GM18858 (cell line): ENCODE results near the gene GPSM1.

Source experiments
- ATAC-seq: cut with Tn5 transposase; IDR thresholded peaks from one replicate; pipeline ENCODE4 v1.9.1; 2021; ENCODE audit not compliant: unreplicated experiment

Gene GPSM1, protein sequence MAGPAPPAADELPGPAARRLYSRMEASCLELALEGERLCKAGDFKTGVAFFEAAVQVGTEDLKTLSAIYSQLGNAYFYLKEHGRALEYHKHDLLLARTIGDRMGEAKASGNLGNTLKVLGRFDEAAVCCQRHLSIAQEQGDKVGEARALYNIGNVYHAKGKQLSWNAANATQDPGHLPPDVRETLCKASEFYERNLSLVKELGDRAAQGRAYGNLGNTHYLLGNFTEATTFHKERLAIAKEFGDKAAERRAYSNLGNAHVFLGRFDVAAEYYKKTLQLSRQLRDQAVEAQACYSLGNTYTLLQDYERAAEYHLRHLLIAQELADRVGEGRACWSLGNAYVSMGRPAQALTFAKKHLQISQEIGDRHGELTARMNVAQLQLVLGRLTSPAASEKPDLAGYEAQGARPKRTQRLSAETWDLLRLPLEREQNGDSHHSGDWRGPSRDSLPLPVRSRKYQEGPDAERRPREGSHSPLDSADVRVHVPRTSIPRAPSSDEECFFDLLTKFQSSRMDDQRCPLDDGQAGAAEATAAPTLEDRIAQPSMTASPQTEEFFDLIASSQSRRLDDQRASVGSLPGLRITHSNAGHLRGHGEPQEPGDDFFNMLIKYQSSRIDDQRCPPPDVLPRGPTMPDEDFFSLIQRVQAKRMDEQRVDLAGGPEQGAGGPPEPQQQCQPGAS

DNA sequence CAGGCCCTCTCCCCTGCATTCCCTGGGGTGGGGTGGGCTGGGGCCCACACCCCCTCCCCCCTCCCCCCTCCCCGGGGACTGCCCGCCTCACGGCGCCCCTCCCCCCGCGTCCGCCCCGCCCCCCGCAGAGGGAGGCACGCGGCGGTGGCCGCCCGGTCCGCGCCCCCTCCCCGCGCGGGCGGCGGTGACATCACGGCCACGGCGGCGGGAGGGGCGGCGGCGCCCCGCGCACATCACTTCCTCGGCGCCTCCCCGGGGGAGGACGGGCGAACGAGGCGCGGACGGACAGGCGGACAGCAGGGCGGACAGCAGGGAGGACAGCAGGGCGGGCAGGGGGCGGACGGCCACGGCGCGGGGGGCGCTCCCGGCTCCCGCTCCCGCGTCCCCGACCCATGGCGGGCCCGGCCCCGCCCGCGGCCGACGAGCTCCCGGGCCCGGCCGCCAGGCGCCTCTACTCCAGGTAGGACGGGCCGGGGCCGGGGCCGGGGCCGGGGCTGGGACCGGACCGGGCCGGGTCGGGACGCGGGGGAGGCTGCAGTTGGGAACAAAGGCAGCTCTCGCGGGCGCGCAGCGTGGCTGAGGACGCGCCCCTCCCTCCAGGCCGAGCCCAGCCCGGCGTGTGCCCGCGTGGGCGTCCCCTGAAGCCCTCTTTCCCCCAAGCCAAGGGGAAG lies at the start of gene GPSM1:
GPSM1 (plus strand) TSS at position 236 of the 671 bp plus-strand sequence; CDS start at position 393, 157 bp downstream.
- ATAC-seq, result no peak

DNA sequence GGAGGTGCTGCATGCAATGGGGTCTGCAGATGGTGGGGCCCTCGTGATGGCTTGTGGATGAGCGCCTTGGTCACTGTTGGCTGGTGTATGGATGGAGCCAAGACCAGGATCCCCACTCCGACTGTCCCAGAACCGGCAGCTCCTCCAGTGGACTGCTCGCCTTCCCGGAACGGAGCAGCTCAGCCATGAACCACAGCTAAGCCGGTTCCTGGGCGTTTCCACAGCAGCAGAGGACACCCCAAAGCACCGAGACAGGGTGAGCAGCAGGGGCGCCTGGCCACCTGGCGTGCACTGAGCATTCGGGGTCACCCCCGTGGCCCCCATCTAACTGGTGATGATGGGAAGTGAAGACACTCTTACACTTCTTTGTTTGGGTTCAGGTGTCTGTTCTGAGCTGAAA lies 49.6 kb upstream of the GPSM1 start:
- ATAC-seq, result no peak

DNA sequence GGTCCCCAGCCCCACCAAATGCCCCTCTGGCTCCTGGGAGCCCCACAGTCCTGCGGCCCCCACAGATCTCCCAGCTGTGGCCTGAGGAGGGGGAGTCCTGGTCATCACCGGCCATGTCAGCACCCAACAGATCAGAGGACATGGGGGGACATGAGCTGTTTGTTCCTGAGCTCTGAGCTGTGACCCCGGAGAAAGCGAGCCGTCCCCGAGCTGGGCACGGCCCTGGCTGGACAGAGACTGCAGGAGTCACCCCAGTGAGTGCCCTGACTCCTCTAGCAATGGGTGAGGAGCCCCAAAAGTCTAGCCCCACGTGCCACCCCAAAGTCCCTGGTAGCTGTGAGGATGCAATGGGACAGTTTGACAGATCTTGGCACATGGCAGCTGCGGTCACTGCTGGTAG lies 49.1 kb upstream of the GPSM1 start:
- no peak for ATAC-seq

DNA sequence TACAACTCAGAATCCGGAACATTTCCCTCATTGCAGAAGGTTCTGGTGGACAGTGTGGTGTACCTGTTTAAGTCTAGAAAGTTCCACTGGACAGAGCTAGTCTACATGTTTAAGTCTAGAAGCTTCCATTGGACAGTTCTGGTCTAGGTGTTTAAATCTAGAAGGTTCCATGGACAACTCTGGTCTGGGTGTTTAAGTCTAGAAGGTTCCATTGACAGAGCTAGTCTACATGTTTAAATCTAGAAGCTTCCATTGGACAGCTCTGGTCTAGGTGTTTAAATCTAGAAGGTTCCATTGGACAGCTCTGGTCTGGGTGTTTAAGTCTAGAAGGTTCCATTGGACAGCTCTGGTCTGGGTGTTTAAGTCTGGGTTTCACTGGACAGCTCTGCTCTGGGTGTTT lies 48.4 kb upstream of the GPSM1 start:
- no peak for ATAC-seq

DNA sequence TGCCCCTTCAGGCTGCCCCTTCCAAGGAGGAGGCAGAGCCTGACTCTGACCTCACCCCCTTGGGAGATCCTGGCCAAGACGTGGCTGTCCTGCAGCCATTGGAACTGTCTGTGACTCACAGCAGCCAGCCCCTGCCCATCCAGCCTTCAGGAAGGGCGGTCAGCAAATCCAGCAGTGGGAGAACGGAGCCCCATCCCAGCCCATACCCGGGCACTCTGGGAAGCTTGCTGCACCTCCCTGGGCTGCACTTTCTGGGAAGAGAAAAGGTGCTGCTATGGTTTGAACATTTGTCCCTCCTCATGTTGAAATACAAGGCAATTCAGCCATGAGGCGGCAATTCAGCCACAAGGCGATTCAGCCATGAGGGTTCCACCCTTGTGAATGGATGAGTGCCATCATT lies 47.9 kb upstream of the GPSM1 start:
- ATAC-seq, result no peak

DNA sequence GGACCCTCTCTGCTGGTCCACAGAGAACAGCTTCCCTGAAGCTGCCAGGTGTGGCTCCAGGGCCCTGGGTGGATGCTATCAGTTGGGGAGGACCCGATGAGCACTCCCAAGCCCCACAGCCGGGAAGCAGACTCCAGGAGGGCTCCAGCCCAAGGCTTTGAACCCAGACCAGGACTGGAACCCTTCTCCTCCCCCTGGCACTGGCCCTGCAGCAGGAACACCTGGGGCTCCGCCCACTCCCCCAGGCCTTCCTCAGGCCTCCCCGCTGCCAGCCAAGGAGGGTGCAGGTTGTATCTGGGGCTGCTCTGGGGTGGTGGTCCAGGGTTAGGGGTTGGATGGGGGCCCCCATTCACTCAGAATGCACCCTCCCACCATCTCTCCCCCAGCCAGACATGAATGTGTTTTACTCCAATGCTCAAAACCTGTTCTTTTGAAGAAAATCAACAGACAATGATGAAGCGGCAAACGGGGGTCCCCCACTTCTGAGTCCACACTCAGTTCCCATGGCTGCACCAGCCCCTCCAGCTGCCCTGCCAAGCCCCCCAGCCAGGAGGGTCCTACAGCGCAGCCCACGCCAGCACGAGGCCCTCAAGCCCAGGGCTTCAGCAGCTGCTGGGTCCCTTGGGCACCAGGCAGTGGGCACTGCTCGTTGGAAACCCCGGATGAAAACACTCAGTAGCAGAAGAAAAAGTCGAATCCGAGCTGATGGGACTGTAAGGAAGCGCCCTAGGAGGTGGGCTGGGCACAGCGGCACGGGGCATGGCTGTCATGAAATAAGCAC lies 46.6 kb upstream of the GPSM1 start:
- ATAC-seq, result no peak

DNA sequence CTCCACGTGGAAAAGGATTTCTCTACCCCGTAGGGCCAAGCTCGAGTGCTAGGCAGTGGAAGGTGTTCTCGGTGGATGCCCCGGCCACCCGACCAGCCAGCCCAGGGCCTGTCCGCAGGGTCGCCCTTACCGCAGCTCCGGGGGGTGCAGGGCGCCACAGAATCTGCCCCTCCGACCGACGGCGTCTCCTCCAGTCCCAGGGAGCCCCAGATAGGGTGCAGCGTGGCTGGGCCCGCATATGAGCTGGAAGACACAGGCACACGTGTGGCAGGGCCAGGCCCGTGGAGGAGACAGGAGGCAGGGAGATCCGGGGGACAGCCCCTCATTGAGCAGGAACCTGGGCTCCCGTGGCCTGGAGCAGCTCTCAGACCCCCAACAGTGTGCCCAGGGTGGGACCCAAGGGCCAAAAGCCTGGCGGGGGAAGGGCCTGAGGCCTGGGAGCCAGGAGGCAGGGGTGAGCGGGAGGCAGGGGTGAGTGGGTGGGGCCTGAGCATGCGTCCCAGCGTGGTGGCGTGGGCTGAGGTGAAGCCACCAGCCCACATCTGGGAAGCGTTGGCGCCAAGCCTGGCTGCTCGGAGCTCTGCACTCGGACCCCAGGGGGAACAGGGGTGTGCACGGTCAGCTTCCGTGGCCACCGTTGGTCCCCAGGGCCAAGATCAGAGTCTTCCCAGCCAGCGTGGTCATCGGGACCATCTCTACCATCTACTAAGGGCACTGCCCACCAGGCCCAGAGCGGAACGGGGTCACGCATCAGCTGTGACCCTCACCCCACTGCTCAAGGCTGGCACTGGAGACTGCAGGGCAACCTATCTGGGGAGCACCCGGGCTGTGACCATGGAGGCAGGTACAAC lies 45.7 kb upstream of the GPSM1 start:
- no peak for ATAC-seq

DNA sequence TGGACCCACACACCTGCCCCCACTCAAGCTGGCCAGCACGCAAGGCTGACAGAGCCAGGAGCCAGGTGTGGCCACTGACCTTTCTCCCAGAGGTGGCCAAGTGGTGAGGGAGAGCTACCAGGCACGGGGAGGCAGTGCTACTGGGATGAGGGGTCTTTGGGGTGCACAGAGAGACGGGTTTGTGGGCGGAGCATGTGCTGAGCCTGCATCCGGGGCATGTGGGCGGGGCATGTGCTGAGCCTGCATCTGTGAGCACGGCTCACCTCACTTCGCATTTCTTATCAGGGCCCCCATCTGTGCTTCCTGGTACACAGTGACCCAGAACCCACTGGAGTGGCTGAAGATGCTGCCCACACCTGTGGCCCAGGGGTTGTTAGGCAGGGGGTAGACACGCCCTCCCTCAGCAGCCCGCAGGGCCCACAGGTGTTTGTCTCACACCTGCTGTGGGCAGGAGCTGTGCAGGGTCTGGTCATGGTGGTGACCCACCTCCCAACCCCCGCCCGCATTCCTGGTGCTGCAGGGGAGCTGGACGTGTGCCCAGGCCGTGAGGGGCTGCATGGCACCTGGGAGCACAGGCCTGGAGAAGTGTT lies 45.0 kb upstream of the GPSM1 start:
- no peak for ATAC-seq

DNA sequence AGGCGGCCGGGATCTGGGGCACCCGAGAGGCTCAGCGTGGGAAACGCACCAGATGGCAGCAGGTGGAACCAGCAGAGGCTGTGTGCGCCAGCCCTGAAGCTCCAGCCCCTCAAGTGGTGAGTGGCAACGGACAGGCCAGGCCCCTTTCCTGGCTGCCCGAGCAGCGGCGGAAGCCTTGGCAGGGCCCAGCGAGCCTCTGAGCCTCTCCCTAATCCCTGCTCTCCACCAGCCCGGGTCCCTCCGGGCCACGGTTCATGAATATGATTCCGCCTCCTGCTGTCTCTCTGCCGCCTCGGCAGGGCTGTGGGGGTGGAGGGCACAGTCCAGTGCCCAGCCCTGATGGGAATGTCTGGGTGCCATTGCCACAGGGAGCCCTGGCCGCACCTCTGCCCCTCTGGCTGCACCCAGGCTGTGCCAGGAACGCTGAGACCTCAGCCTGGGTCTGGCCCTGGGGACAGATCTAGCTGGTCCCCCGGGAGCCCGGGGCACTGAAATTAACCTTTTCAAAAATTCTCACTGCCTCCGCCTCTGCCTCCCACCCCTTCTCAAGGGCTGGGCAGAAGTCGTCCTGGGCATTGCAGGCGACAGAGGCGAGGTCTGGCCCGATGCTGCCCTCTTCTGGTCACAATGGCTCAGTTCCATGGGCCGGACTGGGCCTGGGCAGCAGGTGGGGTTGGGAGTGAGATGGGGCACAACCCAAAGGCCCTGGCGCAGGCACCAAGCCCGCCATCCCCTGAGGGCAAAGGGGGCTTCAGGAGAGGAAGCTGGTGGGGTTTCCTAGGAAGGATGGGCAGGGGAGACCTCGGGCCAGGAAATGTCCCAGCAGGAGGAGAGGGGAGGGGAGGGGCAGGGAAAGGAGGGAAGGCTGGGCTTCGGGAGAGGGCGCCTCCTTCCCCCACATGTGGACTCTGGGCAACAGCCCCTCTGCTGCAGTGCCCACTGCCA lies 43.8 kb upstream of the GPSM1 start:
- ATAC-seq, result no peak

DNA sequence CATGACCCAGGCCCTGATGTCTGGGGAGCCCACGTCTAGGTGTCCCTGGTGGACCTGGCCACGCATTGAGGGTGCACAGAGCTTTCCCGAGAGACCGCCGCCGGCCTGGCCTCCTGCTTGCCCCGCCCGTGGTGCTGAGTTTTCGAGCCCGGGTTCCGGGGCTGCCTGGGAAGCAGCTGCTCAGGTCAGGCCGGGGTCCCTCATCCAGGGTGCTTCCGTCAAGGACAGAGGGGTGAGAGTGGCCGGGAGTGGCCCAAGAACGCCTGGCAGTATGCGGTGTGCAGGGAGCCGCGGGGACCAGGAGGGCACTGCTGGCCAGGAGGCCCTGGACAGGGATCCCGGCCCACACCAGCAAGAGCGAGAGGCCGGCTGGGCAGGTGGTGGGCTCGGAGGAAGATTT lies 43.0 kb upstream of the GPSM1 start:
- no peak for ATAC-seq

DNA sequence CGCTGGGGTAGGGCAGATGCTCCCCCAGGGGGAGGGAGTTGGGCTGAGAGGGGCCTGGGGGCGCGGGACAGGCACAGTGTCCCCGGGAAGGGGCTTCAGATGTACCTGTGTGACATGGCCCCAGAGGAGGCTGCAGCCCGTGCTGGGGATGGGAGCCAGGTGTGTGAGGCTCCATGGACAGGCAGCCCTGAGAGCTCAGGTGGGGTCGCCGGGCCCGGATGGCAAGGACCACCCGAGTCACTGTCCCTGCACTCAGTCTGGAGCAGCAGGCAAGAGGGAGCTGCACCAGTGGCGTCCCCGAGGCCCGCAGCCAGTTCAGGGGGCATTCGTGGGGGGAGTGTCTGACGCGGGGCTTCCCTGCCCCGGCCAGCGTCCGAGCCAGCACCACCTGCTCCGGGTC lies 42.4 kb upstream of the GPSM1 start:
- no peak for ATAC-seq

DNA sequence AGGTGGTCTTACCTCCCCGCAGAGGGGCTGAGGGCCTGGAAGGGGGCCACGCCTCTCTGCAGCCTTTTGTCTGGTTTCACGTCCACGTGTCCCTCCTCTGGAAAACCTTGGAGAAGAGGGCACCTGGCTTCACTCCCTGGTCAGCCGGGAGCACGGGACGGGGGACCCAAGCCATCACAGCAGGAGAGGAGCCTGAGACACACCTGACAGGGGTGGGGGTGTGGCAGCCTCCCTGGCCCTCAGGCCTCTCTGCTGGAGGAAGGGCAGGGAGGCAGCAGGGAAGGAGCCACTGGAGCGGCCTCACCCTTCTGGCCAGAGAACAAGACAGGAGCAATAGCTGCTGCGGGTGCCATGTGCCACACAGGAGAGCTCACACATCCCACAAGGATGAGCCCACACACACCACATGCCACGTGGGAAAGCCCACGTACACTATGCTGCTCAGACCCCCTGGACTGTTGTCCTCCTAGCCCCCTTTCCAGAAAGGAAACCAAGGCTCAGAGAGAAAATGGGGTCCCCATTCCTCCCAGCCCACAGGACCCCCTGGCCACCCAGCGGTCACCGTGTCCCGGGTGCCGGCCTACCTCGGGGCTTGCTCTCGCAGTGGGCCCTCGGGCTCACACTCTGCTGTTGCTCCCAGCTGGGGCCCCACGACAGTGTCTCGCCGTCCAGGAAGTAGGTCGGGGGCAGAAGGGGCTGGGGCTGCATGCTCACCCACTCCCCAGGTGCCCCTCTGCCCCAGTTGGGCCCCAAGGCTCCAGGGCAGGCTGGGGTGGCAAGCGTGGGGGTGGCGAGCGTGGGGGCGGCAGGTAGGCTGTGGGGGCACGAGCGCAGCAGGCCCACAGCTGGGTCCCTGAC lies 41.6 kb upstream of the GPSM1 start:
- no peak for ATAC-seq

DNA sequence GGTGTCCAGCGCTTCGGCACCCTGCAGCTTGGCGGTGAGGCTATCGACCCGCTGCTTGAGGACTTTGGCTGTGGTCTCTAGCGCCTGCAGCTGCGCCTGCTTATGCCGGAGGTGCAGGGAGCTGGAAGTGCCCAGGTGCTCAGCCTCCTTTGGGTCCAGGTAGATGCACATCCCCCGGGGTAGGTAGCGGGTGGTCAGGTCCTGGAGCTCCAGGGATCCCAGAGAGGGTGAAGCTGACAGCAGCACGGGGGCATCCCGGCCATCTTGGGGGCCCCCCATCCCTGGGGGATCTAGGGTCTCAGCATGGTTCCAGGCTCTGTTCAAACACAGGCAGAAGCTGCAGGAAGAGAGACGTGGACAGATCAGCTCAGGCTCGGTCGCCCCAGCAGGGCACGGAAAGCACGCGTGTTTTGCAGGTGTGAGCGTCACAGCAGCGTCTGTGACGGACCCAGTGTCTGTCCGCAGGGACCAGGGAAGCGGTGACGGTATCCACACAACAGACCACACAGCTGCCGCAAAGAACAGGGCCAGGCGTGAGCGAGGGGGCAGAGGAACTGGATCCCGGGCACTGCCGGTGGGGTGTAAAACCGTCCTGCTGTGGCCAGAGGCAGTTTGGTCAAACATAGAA lies 40.9 kb upstream of the GPSM1 start:
- no peak for ATAC-seq

DNA sequence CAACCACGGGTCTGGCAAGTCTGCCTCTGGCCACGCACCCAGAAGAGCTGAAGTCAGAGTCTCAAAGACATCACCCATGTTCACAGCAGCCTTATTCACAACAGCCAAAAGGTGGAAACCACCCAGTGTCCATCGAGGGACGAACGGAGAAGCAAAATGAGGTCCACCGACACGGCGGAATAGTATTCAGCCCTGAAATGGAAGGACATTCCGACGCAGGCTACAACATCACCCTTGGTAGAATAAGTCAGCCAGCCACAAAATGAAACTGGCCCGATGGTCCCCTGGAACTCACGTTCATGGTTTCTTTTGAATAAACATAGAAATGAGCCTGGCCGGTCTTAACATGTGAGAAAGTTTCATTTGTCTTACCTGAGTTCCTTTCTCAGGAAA lies 40.4 kb upstream of the GPSM1 start:
- no peak for ATAC-seq

DNA sequence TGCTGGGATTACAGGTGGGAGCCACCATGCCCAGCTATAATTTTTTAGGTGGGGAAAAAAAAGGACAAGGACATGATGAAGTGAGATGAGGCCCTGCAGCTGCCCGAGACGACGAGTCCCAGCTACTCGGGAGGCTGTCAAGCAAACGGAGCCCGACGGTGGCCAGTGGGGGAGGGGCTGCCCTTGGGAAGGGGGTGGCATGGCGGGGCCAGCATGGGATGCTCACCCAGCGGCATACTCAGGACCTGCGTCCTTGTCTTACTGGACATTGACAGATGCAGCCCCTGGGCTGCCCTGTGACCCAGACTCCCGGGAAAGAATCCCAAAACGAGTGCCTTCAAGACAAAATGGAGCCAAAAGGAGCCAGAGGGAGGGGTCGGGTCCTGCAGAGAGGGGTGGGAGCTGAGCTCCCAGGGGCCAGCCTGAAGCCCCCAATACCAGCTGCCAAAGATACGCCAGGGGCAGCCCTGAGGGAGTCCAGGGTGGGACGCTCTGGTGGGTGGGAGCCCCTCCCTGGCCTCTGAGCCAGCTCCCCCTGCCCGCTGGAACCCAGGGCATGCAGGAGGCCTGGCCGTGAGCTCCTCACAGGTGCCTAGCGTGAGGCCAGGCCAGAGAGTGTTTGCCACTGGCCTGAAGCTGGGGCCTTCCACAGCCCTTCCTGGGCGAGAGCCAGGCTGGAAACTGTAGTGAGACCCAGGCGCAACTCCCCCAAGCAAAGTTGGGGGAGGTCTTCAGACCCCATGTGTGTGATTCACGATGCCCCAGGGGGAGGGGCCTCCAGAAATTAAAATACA lies 39.2 kb upstream of the GPSM1 start:
- ATAC-seq, result no peak

DNA sequence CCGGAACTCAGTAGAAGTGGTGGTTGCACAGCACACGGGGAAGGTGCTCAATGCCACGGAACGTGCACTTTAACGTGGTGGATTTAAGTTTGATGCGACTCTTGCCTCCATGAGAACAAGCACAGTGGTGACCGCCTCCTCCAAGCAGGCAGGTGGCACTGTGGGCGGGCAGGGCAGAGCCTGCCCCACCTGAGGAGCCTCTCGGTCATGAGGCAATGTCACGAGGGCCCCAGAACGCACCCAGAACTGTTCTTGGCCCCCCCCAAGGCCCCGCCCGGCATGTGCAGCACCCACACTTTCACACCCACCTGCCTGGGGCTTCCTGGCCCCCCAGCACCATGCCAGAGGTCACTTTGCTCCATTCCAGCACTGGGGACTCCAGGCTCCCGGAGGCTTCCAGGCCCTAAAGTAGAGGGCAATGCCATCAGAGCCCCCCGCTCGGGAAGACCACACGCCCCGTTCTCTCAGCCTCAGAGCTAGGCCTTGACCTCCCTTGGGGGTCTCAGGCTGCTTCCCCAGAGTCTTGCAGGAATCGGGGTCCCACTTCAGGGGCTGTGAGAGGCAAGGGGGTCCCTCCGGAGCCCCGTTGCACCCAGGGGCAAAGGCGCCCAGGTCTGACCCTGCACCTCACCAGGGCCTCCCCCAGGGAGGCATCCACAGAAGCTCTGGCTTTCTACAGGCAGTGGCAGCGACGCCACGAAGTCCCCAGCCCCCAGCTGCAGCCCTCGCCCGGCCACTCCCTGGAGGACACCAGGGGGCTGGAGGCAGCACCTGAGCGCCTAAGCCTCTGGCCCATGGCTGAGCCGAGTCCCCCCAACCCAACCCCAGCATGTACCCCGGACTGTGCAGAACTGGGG lies 37.5 kb upstream of the GPSM1 start:
- ATAC-seq, result no peak
